ENCODE data around the gene PGGHG. TPM values are rescaled to one million over a fixed set of nuclear protein-coding genes. Genes with fewer than 3 reads are reported as not detected.

PGGHG gene
- total and polyA plus RNA-seq, 2 of the 13 experiments (the other 11 are each of a cell fraction or from before 2014, with no cell fraction given) = 5.9 to 14.8 TPM

GRCh38 chr11:279040-279965, 9.6 kb upstream of the PGGHG start:
- Histone ChIP-seq H3K79me2 (ENCODE audit: insufficient read depth, low read length) (no peaks in the 10 kb centered on the region), H3K36me3 (replicated peaks in 1 of 2; ENCODE audit: control insufficient read depth in 1 of 2, insufficient read depth in 2 of 2, low read length in 2 of 2) (no peaks in the 10 kb centered on the region), H3K9me3 (ENCODE audit: low read length) (no peaks in the 10 kb centered on the region), H4K20me1 (ENCODE audit: insufficient read depth, low read length) (no peaks in the 10 kb centered on the region), H3K4me1 (ENCODE audit: insufficient read depth, low read length) (peaks cover 7% of the 10 kb centered on the region), H3K4me2 (ENCODE audit: low read depth, low read length) (peak overlapping the region; percentile 55; the same call in 1 of the 2 replicates), H3K27me3 (ENCODE audit: control insufficient read depth in 1 of 2, insufficient read depth in 2 of 2, low read length in 2 of 2) (peaks cover 7 to 60% of the 10 kb centered on the region in 2 experiments), H2AFZ (ENCODE audit: low read length) (no peak overlapping the region), H3K27ac (ENCODE audit: extremely low read length, insufficient read depth, low read length) (no peak overlapping the region), H3K9ac (ENCODE audit: insufficient read depth, low read depth, low read length) (no peak overlapping the region), H3K4me3 (replicated peaks in 1 of 3; ENCODE audit: insufficient read depth in 1 of 3, low read depth in 2 of 3, low read length in 3 of 3) (no peak overlapping the region)
- FAIRE-seq = no peak
- 90% methylated on average over 76 of the region's 97 CpGs for WGBS (ENCODE audit: low lambda C conversion rate)
- no peak for ATAC-seq
- in situ Hi-C loops (cut with HindIII; ENCODE audit: extremely low pct_ligation_motif_present, low pct_unique_long_range_greater_than_20kb) = no loop called here
- POLR2A ChIA-PET = no interaction called here
- intact Hi-C loops (cut with micrococcal nuclease; ENCODE audit: unreplicated experiment) = no loop called here
- DNase-seq (ENCODE audit: low spot score) = no peak
- CTCF ChIA-PET (ENCODE audit: low intra/inter-chr PET ratio, low total read pairs) = no interaction called here
- TF ChIP-seq, protein P1, sequence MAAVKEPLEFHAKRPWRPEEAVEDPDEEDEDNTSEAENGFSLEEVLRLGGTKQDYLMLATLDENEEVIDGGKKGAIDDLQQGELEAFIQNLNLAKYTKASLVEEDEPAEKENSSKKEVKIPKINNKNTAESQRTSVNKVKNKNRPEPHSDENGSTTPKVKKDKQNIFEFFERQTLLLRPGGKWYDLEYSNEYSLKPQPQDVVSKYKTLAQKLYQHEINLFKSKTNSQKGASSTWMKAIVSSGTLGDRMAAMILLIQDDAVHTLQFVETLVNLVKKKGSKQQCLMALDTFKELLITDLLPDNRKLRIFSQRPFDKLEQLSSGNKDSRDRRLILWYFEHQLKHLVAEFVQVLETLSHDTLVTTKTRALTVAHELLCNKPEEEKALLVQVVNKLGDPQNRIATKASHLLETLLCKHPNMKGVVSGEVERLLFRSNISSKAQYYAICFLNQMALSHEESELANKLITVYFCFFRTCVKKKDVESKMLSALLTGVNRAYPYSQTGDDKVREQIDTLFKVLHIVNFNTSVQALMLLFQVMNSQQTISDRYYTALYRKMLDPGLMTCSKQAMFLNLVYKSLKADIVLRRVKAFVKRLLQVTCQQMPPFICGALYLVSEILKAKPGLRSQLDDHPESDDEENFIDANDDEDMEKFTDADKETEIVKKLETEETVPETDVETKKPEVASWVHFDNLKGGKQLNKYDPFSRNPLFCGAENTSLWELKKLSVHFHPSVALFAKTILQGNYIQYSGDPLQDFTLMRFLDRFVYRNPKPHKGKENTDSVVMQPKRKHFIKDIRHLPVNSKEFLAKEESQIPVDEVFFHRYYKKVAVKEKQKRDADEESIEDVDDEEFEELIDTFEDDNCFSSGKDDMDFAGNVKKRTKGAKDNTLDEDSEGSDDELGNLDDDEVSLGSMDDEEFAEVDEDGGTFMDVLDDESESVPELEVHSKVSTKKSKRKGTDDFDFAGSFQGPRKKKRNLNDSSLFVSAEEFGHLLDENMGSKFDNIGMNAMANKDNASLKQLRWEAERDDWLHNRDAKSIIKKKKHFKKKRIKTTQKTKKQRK (IDR thresholded peaks at IDR 0.05; ENCODE audit: low read length) = no peak
- TF ChIP-seq, protein P2, sequence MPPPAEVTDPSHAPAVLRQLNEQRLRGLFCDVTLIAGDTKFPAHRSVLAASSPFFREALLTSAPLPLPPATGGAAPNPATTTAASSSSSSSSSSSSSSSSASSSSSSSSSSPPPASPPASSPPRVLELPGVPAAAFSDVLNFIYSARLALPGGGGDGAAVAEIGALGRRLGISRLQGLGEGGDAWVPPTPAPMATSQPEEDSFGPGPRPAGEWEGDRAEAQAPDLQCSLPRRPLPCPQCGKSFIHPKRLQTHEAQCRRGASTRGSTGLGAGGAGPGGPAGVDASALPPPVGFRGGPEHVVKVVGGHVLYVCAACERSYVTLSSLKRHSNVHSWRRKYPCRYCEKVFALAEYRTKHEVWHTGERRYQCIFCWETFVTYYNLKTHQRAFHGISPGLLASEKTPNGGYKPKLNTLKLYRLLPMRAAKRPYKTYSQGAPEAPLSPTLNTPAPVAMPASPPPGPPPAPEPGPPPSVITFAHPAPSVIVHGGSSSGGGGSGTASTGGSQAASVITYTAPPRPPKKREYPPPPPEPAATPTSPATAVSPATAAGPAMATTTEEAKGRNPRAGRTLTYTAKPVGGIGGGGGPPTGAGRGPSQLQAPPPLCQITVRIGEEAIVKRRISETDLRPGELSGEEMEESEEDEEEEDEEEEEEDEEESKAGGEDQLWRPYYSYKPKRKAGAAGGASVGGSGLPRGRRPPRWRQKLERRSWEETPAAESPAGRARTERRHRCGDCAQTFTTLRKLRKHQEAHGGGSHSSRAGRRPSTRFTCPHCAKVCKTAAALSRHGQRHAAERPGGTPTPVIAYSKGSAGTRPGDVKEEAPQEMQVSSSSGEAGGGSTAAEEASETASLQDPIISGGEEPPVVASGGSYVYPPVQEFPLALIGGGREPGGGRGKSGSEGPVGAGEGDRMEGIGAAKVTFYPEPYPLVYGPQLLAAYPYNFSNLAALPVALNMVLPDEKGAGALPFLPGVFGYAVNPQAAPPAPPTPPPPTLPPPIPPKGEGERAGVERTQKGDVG (CRISPR knock-in tag; IDR thresholded peaks at IDR 0.05; ENCODE audit: borderline replicate concordance) = no peak
- TF ChIP-seq TBX3 (IDR thresholded peaks at IDR 0.05; ENCODE audit: borderline replicate concordance) (no peak), NR2F1 (CRISPR knock-in tag; IDR thresholded peaks at IDR 0.05) (no peak)
- TF ChIP-seq, protein P3, sequence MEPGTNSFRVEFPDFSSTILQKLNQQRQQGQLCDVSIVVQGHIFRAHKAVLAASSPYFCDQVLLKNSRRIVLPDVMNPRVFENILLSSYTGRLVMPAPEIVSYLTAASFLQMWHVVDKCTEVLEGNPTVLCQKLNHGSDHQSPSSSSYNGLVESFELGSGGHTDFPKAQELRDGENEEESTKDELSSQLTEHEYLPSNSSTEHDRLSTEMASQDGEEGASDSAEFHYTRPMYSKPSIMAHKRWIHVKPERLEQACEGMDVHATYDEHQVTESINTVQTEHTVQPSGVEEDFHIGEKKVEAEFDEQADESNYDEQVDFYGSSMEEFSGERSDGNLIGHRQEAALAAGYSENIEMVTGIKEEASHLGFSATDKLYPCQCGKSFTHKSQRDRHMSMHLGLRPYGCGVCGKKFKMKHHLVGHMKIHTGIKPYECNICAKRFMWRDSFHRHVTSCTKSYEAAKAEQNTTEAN (CRISPR knock-in tag; conservative IDR thresholded peaks at IDR 0.05) = no peak
- no TSS peak for BruUV-seq (replicated peaks)
